GM10266 (cell line): Measurements from ENCODE around the gene LAPTM5.

Experiments used
- DNase-seq: peaks from one replicate; pipeline ENCODE4 v3.0.0; 2012; ENCODE audit errors: extremely low spot score
- CTCF ChIP-seq: IDR thresholded peaks from 2 replicates; pipeline ENCODE4 v1.5.1; 2012; ENCODE audit warnings: mild to moderate bottlenecking, low read depth; ENCODE audit not compliant: control insufficient read depth, insufficient read depth; ENCODE audit errors: missing control alignments

The LAPTM5 gene

GRCh38 chr1:30715886-30716285, 41.7 kb downstream of the LAPTM5 start:
- no peak for DNase-seq
- no peak for TF ChIP-seq CTCF

GRCh38 chr1:30715216-30715615, 42.4 kb downstream of the LAPTM5 start:
- DNase-seq: no peak
- peak; percentile 35 for TF ChIP-seq CTCF

- no peak for DNase-seq
Observed at GRCh38 chr1:30714536-30715090, 43.0 kb downstream of the LAPTM5 start.

GRCh38 chr1:30714025-30714424, 43.5 kb downstream of the LAPTM5 start:
- no peak for DNase-seq
- TF ChIP-seq CTCF: no peak

More at GRCh38 chr1:30714536-30715090, 43.0 kb downstream of the LAPTM5 start:
- no peak for TF ChIP-seq CTCF

GRCh38 chr1:30713311-30713710, 44.3 kb downstream of the LAPTM5 start:
- DNase-seq: no peak
- TF ChIP-seq CTCF: no peak

GRCh38 chr1:30712583-30712982, 45.0 kb downstream of the LAPTM5 start:
- no peak for DNase-seq
- no peak for TF ChIP-seq CTCF

- DNase-seq: no peak
- TF ChIP-seq CTCF: no peak
Observed at GRCh38 chr1:30710407-30710806, 47.2 kb downstream of the LAPTM5 start.
